ENCODE measurements around the gene FAM193B. TPM values are rescaled to one million over a fixed set of nuclear protein-coding genes. Genes with fewer than 3 reads are reported as not detected.

FAM193B gene
- total RNA-seq, 1 experiment from 2014 or later = 72.9 TPM

GRCh38 chr5:177546258-177546741 is 8.1 kb downstream of the FAM193B start:
- intact Hi-C loops (cut with micrococcal nuclease; ENCODE audit: unreplicated experiment) = no loop called here
- H3K4me1 ChIP-seq = peaks cover 14% of the 10 kb centered on the region
- no peak for TF ChIP-seq CTCF (IDR thresholded peaks at IDR 0.05; ENCODE audit: insufficient read depth in 1 of 2, low read depth in 1 of 2, low read length in 1 of 2, severe bottlenecking in 1 of 2, unreplicated experiment in 1 of 2)
- peak in 1 of 2 experiments; percentile 45 for DNase-seq
- ChIA-PET CTCF (interaction anchor here (0.6 to 0.8 kb wide), 2 partner anchors 61 to 540 kb away, joined by 4 to 5 read pairs; partner anchors contain the start of gene UIMC1), POLR2A (no interaction called here)
- H3K36me3 Mint-ChIP-seq (ENCODE audit: insufficient read depth, unreplicated experiment) = peaks cover 18% of the 10 kb centered on the region
- H3K9me3 ChIP-seq = no peaks in the 10 kb centered on the region
- no peak overlapping the region for H3K4me3 Mint-ChIP-seq (ENCODE audit: unreplicated experiment)
- peak overlapping the region; percentile 75 for H3K27ac Mint-ChIP-seq (ENCODE audit: unreplicated experiment)
- peaks cover 2% of the 10 kb centered on the region for H3K36me3 ChIP-seq (ENCODE audit: control insufficient read depth, insufficient read depth, low read length)
- H3K4me1 Mint-ChIP-seq (ENCODE audit: low read depth, unreplicated experiment) = peaks cover 20% of the 10 kb centered on the region
- BruUV-seq (replicated peaks) = no TSS peak
- H3K4me3 ChIP-seq (ENCODE audit: low read depth, low read length) = no peak overlapping the region
- no peaks in the 10 kb centered on the region for H3K27me3 Mint-ChIP-seq (ENCODE audit: insufficient read depth, unreplicated experiment)
- H3K9me3 Mint-ChIP-seq (ENCODE audit: unreplicated experiment) = no peaks in the 10 kb centered on the region
- H3K27me3 ChIP-seq (replicated peaks; ENCODE audit: control insufficient read depth, insufficient read depth, low read length) = no peaks in the 10 kb centered on the region

- TF ChIP-seq CTCF (IDR thresholded peaks at IDR 0.05; ENCODE audit: insufficient read depth in 1 of 2, low read depth in 1 of 2, low read length in 1 of 2, severe bottlenecking in 1 of 2, unreplicated experiment in 1 of 2) = no peak
- CTCF ChIA-PET = interaction anchor here (0.6 kb wide), 1 partner anchor 539 kb away, joined by 4 read pairs; the partner anchor contains the start of gene UIMC1
These were observed 8.7 kb downstream of the FAM193B start for GRCh38 chr5:177545487-177546257.

GRCh38 chr5:177542816-177543465 is 11.4 kb downstream of the FAM193B start:
- no peak for DNase-seq
- no peaks in the 10 kb centered on the region for H3K27me3 Mint-ChIP-seq (ENCODE audit: insufficient read depth, unreplicated experiment)
- ChIA-PET POLR2A (no interaction called here), CTCF (no interaction called here)
- Histone ChIP-seq H3K9me3 (no peaks in the 10 kb centered on the region), H3K27me3 (replicated peaks; ENCODE audit: control insufficient read depth, insufficient read depth, low read length) (no peaks in the 10 kb centered on the region), H3K4me3 (ENCODE audit: low read depth, low read length) (no peak overlapping the region), H3K36me3 (ENCODE audit: control insufficient read depth, insufficient read depth, low read length) (peaks cover 2% of the 10 kb centered on the region; the same call in 1 of the 2 replicates), H3K4me1 (peaks cover 21% of the 10 kb centered on the region)
- no peaks in the 10 kb centered on the region for H3K9me3 Mint-ChIP-seq (ENCODE audit: unreplicated experiment)
- no TSS peak for BruUV-seq (replicated peaks)
- peaks cover 14% of the 10 kb centered on the region for H3K36me3 Mint-ChIP-seq (ENCODE audit: insufficient read depth, unreplicated experiment)
- no peak for TF ChIP-seq CTCF (IDR thresholded peaks at IDR 0.05; ENCODE audit: insufficient read depth in 1 of 2, low read depth in 1 of 2, low read length in 1 of 2, severe bottlenecking in 1 of 2, unreplicated experiment in 1 of 2)
- no peak overlapping the region for H3K4me3 Mint-ChIP-seq (ENCODE audit: unreplicated experiment)
- H3K4me1 Mint-ChIP-seq (ENCODE audit: low read depth, unreplicated experiment) = peaks cover 18% of the 10 kb centered on the region
- intact Hi-C loops (cut with micrococcal nuclease; ENCODE audit: unreplicated experiment) = no loop called here
- no peak overlapping the region for H3K27ac Mint-ChIP-seq (ENCODE audit: unreplicated experiment)

More at GRCh38 chr5:177545487-177546257, 8.7 kb downstream of the FAM193B start:
- no peak overlapping the region for H3K4me3 Mint-ChIP-seq (ENCODE audit: unreplicated experiment)
- BruUV-seq (replicated peaks) = no TSS peak
- peaks cover 18% of the 10 kb centered on the region for H3K36me3 Mint-ChIP-seq (ENCODE audit: insufficient read depth, unreplicated experiment)
- POLR2A ChIA-PET = interaction anchor here (0.6 kb wide), 1 partner anchor 91 kb away, joined by 7 read pairs; no protein-coding TSS in a partner anchor
- Histone ChIP-seq H3K36me3 (ENCODE audit: control insufficient read depth, insufficient read depth, low read length) (peaks cover 2% of the 10 kb centered on the region), H3K4me3 (ENCODE audit: low read depth, low read length) (no peak overlapping the region), H3K4me1 (peaks cover 14% of the 10 kb centered on the region), H3K9me3 (no peaks in the 10 kb centered on the region), H3K27me3 (replicated peaks; ENCODE audit: control insufficient read depth, insufficient read depth, low read length) (no peaks in the 10 kb centered on the region)
- intact Hi-C loops (cut with micrococcal nuclease; ENCODE audit: unreplicated experiment) = no loop called here
- DNase-seq = no peak
- no peaks in the 10 kb centered on the region for H3K9me3 Mint-ChIP-seq (ENCODE audit: unreplicated experiment)
- H3K27me3 Mint-ChIP-seq (ENCODE audit: insufficient read depth, unreplicated experiment) = no peaks in the 10 kb centered on the region
- peaks cover 20% of the 10 kb centered on the region for H3K4me1 Mint-ChIP-seq (ENCODE audit: low read depth, unreplicated experiment)
- H3K27ac Mint-ChIP-seq (ENCODE audit: unreplicated experiment) = peak overlapping the region; percentile 54

Measured in Caco-2 (cell line).